GM12801 (cell line): Measurements from ENCODE around the gene SLC17A8.

Experiments used
- CTCF ChIP-seq: IDR thresholded peaks from one replicate; pipeline ENCODE4 v1.5.1; 2011; ENCODE audit warnings: control low read depth; ENCODE audit not compliant: insufficient read length; ENCODE audit errors: extremely low read depth

The SLC17A8 gene

GRCh38 chr12:100359248-100359647 is 2.4 kb downstream of the SLC17A8 start:
- no peak for TF ChIP-seq CTCF

- no peak for TF ChIP-seq CTCF
Measured at GRCh38 chr12:100359822-100360221, 2.9 kb downstream of the SLC17A8 start.

GRCh38 chr12:100360450-100360849 is 3.6 kb downstream of the SLC17A8 start:
- no peak for TF ChIP-seq CTCF

GRCh38 chr12:100364324-100364723 is 7.5 kb downstream of the SLC17A8 start:
- no peak for TF ChIP-seq CTCF

- no peak for TF ChIP-seq CTCF
Measured at GRCh38 chr12:100365411-100365810, 8.5 kb downstream of the SLC17A8 start.

- TF ChIP-seq CTCF = no peak
Measured at GRCh38 chr12:100368066-100368465, 11.2 kb downstream of the SLC17A8 start.

GRCh38 chr12:100371146-100371545 is 14.3 kb downstream of the SLC17A8 start:
- TF ChIP-seq CTCF = no peak
